ENCODE measurements around the gene NEDD8.

Gene NEDD8

GRCh38 chr14:24264298-24264697 lies 32.1 kb upstream of the NEDD8 start:
- DNase-seq (ENCODE audit: low spot score): no peak
- TF ChIP-seq, protein P1, sequence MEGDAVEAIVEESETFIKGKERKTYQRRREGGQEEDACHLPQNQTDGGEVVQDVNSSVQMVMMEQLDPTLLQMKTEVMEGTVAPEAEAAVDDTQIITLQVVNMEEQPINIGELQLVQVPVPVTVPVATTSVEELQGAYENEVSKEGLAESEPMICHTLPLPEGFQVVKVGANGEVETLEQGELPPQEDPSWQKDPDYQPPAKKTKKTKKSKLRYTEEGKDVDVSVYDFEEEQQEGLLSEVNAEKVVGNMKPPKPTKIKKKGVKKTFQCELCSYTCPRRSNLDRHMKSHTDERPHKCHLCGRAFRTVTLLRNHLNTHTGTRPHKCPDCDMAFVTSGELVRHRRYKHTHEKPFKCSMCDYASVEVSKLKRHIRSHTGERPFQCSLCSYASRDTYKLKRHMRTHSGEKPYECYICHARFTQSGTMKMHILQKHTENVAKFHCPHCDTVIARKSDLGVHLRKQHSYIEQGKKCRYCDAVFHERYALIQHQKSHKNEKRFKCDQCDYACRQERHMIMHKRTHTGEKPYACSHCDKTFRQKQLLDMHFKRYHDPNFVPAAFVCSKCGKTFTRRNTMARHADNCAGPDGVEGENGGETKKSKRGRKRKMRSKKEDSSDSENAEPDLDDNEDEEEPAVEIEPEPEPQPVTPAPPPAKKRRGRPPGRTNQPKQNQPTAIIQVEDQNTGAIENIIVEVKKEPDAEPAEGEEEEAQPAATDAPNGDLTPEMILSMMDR (IDR thresholded peaks at IDR 0.05; ENCODE audit: extremely low read depth, insufficient read depth, missing control alignments): no peak
- in situ Hi-C loops (cut with MboI; ENCODE audit: low pct_unique_long_range_greater_than_20kb, low sequenced_read_pairs, unreplicated experiment): no loop called here

GRCh38 chr14:24263848-24264247 lies 31.7 kb upstream of the NEDD8 start:
- in situ Hi-C loops (cut with MboI; ENCODE audit: low pct_unique_long_range_greater_than_20kb, low sequenced_read_pairs, unreplicated experiment): no loop called here
- TF ChIP-seq, protein P1 (IDR thresholded peaks at IDR 0.05; ENCODE audit: extremely low read depth, insufficient read depth, missing control alignments): no peak
- no peak for DNase-seq (ENCODE audit: low spot score)

GRCh38 chr14:24262821-24263733 lies 30.9 kb upstream of the NEDD8 start, which contains the start of gene TGM1:
TGM1 (minus strand) TSS chr14:24263177; CDS start chr14:24262352, 825 bp downstream.
- DNase-seq (ENCODE audit: low spot score): no peak
- in situ Hi-C loops (cut with MboI; ENCODE audit: low pct_unique_long_range_greater_than_20kb, low sequenced_read_pairs, unreplicated experiment): no loop called here
- TF ChIP-seq, protein P1 (IDR thresholded peaks at IDR 0.05; ENCODE audit: extremely low read depth, insufficient read depth, missing control alignments): no peak

DNA sequence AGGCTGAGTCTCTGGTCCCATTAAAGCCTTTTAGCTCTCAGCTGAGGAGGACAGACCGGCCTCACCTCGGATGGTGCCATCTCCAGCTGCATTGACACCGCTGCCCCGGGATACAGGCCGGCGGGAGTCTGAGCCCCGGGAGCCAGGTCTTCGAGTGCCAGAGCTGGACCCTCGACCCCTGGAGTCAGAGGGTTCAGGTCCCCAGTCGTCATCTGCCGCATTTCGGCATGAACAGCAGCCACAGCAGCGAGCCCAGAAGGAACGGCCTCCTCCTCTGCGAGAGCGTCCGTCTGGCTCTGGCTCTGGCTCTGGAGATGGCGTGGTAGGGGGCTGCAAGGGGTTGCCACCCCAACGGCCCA lies 29.8 kb upstream of the NEDD8 start:
- TF ChIP-seq, protein P1 (IDR thresholded peaks at IDR 0.05; ENCODE audit: extremely low read depth, insufficient read depth, missing control alignments): no peak
- in situ Hi-C loops (cut with MboI; ENCODE audit: low pct_unique_long_range_greater_than_20kb, low sequenced_read_pairs, unreplicated experiment): no loop called here

GRCh38 chr14:24261256-24261968 lies 29.2 kb upstream of the NEDD8 start:
- TF ChIP-seq, protein P1 (IDR thresholded peaks at IDR 0.05; ENCODE audit: extremely low read depth, insufficient read depth, missing control alignments): no peak
- in situ Hi-C loops (cut with MboI; ENCODE audit: low pct_unique_long_range_greater_than_20kb, low sequenced_read_pairs, unreplicated experiment): no loop called here
- no peak for DNase-seq (ENCODE audit: low spot score)

More for the DNA sequence above, 29.8 kb upstream of the NEDD8 start:
- no peak for DNase-seq (ENCODE audit: low spot score)

DNA sequence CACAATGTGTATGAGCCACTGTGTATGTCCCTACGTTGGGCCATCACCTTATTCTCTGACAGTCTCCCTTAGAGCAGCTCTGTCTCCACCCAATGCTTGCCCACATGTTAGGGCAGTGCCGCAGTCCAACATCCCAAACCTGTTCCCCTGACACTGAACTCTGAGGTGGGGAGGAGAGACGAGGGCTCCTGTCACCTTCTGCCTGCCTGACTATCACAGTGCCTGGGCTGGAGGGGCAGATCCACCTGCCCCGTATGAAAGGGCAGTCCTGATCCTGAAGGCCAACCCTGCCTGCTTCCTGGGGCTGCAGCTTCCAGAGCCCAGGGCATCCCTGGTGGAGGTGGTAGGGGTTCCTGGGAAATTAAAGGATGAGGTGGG lies 28.6 kb upstream of the NEDD8 start:
- in situ Hi-C loops (cut with MboI; ENCODE audit: low pct_unique_long_range_greater_than_20kb, low sequenced_read_pairs, unreplicated experiment): no loop called here
- no peak for DNase-seq (ENCODE audit: low spot score)
- TF ChIP-seq, protein P1 (IDR thresholded peaks at IDR 0.05; ENCODE audit: extremely low read depth, insufficient read depth, missing control alignments): no peak
